ENCODE measurements around the gene BCAP29.

- TF ChIP-seq GATA2 (IDR thresholded peaks at IDR 0.05; ENCODE audit: low read depth, low read length) = no peak
- TF ChIP-seq GATA3 (IDR thresholded peaks at IDR 0.05; ENCODE audit: low read depth, low read length) = no peak
These were observed 80.5 kb downstream of the BCAP29 start, which contains the start of gene SLC26A4 for GRCh38 chr7:107660381-107661080.
